WTC11 (cell line): ENCODE measurements around the gene LTA. TPM values are rescaled to one million over a fixed set of nuclear protein-coding genes. Genes with fewer than 3 reads are reported as not detected.

Experiments
- AFF4 ChIP-seq: sonication (generic); formaldehyde crosslinking; IDR thresholded peaks from 2 replicates; pipeline ENCODE4 v1.8.1; 2023; ENCODE audit warnings: mild to moderate bottlenecking, missing genetic modification reagents, borderline replicate concordance
- ELF4 ChIP-seq: sonication (generic); formaldehyde crosslinking; IDR thresholded peaks from 2 replicates; pipeline ENCODE4 v1.8.1; 2022; ENCODE audit warnings: low read depth, mild to moderate bottlenecking, moderate library complexity, missing genetic modification reagents
- EMX1 ChIP-seq: fragments of 250-450 bp; sonication (Bioruptor Pico); IDR thresholded peaks from 2 replicates; pipeline ENCODE4 v1.8.0; 2021; ENCODE audit warnings: mild to moderate bottlenecking
- ESRRA ChIP-seq: sonication (generic); formaldehyde crosslinking; IDR thresholded peaks from 2 replicates; pipeline ENCODE4 v1.8.1; 2022; ENCODE audit warnings: mild to moderate bottlenecking, missing genetic modification reagents, borderline replicate concordance
- FOXP4 ChIP-seq: sonication (generic); formaldehyde crosslinking; IDR thresholded peaks from 2 replicates; pipeline ENCODE4 v1.8.0; 2022; ENCODE audit warnings: mild to moderate bottlenecking, missing genetic modification reagents
- HMGA2 ChIP-seq: fragments of 250-450 bp; sonication (Bioruptor Pico); IDR thresholded peaks from 2 replicates; pipeline ENCODE4 v1.4.0; 2021; ENCODE audit warnings: mild to moderate bottlenecking, moderate library complexity
- JUN ChIP-seq: sonication (generic); formaldehyde crosslinking; IDR thresholded peaks from 2 replicates; pipeline ENCODE4 v1.8.0; 2023; ENCODE audit warnings: mild to moderate bottlenecking, missing genetic modification reagents
- MAX ChIP-seq: sonication (generic); formaldehyde crosslinking; IDR thresholded peaks from 2 replicates; pipeline ENCODE4 v1.8.0; 2022; ENCODE audit warnings: mild to moderate bottlenecking, missing genetic modification reagents
- MLX ChIP-seq: sonication (generic); formaldehyde crosslinking; IDR thresholded peaks from 2 replicates; pipeline ENCODE4 v1.8.1; 2023; ENCODE audit warnings: mild to moderate bottlenecking, missing genetic modification reagents, moderate library complexity
- TEAD1 ChIP-seq: sonication (generic); formaldehyde crosslinking; IDR thresholded peaks from 2 replicates; pipeline ENCODE4 v1.8.0; 2022; ENCODE audit warnings: mild to moderate bottlenecking, missing genetic modification reagents
- TEAD4 ChIP-seq: sonication (generic); formaldehyde crosslinking; IDR thresholded peaks from 2 replicates; pipeline ENCODE4 v1.8.0; 2022; ENCODE audit warnings: mild to moderate bottlenecking, missing genetic modification reagents
- ZNF317 ChIP-seq: sonication (generic); formaldehyde crosslinking; IDR thresholded peaks from 2 replicates; pipeline ENCODE4 v1.8.1; 2023; ENCODE audit warnings: low read depth, mild to moderate bottlenecking, moderate library complexity, missing genetic modification reagents, borderline replicate concordance
- ZNF416 ChIP-seq: fragments of 250-450 bp; sonication (Bioruptor Pico); IDR thresholded peaks from 2 replicates; pipeline ENCODE4 v1.9.0; 2021; ENCODE audit warnings: mild to moderate bottlenecking, inconsistent platforms
- ZNF423 ChIP-seq: fragments of 250-450 bp; sonication (Bioruptor Pico); IDR thresholded peaks from 2 replicates; pipeline ENCODE4 v2.1.2; 2022; ENCODE audit warnings: mild to moderate bottlenecking, moderate library complexity
- total RNA-seq: library from RNA; stranded (reverse); gene quantifications from 3 replicates; pipeline ENCODE4 v1.2.3, GENCODE V29; 2021
- TF ChIP-seq, protein P1 (sequence below): sonication (generic); formaldehyde crosslinking; IDR thresholded peaks from 2 replicates; pipeline ENCODE4 v1.8.0; 2022; ENCODE audit warnings: missing genetic modification reagents
- TF ChIP-seq, protein P2 (sequence below): sonication (generic); formaldehyde crosslinking; IDR thresholded peaks from 2 replicates; pipeline ENCODE4 v1.8.0; 2022; ENCODE audit warnings: mild to moderate bottlenecking, missing genetic modification reagents
- TF ChIP-seq, protein P3 (sequence below): sonication (generic); formaldehyde crosslinking; IDR thresholded peaks from 2 replicates; pipeline ENCODE4 v1.8.1; 2022; ENCODE audit warnings: low read depth, mild to moderate bottlenecking, moderate library complexity, missing genetic modification reagents, borderline replicate concordance
- TF ChIP-seq, protein P4 (sequence below): sonication (generic); formaldehyde crosslinking; IDR thresholded peaks from 2 replicates; pipeline ENCODE4 v1.8.0; 2023; ENCODE audit warnings: missing genetic modification reagents, mild to moderate bottlenecking, borderline replicate concordance
- TF ChIP-seq, protein P5 (sequence below): sonication (generic); formaldehyde crosslinking; IDR thresholded peaks from 2 replicates; pipeline ENCODE4 v1.8.1; 2023; ENCODE audit warnings: mild to moderate bottlenecking, moderate library complexity, missing genetic modification reagents

The LTA gene
- total RNA-seq, 1 experiment from 2014 or later, result 0.46 TPM

- TF ChIP-seq, protein P1, sequence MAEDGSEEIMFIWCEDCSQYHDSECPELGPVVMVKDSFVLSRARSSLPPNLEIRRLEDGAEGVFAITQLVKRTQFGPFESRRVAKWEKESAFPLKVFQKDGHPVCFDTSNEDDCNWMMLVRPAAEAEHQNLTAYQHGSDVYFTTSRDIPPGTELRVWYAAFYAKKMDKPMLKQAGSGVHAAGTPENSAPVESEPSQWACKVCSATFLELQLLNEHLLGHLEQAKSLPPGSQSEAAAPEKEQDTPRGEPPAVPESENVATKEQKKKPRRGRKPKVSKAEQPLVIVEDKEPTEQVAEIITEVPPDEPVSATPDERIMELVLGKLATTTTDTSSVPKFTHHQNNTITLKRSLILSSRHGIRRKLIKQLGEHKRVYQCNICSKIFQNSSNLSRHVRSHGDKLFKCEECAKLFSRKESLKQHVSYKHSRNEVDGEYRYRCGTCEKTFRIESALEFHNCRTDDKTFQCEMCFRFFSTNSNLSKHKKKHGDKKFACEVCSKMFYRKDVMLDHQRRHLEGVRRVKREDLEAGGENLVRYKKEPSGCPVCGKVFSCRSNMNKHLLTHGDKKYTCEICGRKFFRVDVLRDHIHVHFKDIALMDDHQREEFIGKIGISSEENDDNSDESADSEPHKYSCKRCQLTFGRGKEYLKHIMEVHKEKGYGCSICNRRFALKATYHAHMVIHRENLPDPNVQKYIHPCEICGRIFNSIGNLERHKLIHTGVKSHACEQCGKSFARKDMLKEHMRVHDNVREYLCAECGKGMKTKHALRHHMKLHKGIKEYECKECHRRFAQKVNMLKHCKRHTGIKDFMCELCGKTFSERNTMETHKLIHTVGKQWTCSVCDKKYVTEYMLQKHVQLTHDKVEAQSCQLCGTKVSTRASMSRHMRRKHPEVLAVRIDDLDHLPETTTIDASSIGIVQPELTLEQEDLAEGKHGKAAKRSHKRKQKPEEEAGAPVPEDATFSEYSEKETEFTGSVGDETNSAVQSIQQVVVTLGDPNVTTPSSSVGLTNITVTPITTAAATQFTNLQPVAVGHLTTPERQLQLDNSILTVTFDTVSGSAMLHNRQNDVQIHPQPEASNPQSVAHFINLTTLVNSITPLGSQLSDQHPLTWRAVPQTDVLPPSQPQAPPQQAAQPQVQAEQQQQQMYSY (CRISPR knock-in tag), result no peak
- TF ChIP-seq HMGA2 (no peak), ZNF423 (no peak), TEAD1 (peak; percentile 39; the same call in 1 of the 2 replicates), ESRRA (CRISPR knock-in tag) (no peak), JUN (CRISPR knock-in tag) (no peak), MAX (CRISPR knock-in tag) (peak; percentile 66; the same call in 1 of the 2 replicates), EMX1 (CRISPR knock-in tag) (no peak), ZNF416 (CRISPR knock-in tag) (no peak), ZNF317 (CRISPR knock-in tag) (no peak), AFF4 (CRISPR knock-in tag) (no peak), FOXP4 (no peak), ELF4 (no peak), MLX (CRISPR knock-in tag) (no peak), TEAD4 (no peak)
- TF ChIP-seq, protein P2, sequence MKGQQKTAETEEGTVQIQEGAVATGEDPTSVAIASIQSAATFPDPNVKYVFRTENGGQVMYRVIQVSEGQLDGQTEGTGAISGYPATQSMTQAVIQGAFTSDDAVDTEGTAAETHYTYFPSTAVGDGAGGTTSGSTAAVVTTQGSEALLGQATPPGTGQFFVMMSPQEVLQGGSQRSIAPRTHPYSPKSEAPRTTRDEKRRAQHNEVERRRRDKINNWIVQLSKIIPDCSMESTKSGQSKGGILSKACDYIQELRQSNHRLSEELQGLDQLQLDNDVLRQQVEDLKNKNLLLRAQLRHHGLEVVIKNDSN, result no peak
- TF ChIP-seq, protein P3, sequence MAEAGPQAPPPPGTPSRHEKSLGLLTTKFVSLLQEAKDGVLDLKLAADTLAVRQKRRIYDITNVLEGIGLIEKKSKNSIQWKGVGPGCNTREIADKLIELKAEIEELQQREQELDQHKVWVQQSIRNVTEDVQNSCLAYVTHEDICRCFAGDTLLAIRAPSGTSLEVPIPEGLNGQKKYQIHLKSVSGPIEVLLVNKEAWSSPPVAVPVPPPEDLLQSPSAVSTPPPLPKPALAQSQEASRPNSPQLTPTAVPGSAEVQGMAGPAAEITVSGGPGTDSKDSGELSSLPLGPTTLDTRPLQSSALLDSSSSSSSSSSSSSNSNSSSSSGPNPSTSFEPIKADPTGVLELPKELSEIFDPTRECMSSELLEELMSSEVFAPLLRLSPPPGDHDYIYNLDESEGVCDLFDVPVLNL (CRISPR knock-in tag), result no peak
- TF ChIP-seq, protein P4, sequence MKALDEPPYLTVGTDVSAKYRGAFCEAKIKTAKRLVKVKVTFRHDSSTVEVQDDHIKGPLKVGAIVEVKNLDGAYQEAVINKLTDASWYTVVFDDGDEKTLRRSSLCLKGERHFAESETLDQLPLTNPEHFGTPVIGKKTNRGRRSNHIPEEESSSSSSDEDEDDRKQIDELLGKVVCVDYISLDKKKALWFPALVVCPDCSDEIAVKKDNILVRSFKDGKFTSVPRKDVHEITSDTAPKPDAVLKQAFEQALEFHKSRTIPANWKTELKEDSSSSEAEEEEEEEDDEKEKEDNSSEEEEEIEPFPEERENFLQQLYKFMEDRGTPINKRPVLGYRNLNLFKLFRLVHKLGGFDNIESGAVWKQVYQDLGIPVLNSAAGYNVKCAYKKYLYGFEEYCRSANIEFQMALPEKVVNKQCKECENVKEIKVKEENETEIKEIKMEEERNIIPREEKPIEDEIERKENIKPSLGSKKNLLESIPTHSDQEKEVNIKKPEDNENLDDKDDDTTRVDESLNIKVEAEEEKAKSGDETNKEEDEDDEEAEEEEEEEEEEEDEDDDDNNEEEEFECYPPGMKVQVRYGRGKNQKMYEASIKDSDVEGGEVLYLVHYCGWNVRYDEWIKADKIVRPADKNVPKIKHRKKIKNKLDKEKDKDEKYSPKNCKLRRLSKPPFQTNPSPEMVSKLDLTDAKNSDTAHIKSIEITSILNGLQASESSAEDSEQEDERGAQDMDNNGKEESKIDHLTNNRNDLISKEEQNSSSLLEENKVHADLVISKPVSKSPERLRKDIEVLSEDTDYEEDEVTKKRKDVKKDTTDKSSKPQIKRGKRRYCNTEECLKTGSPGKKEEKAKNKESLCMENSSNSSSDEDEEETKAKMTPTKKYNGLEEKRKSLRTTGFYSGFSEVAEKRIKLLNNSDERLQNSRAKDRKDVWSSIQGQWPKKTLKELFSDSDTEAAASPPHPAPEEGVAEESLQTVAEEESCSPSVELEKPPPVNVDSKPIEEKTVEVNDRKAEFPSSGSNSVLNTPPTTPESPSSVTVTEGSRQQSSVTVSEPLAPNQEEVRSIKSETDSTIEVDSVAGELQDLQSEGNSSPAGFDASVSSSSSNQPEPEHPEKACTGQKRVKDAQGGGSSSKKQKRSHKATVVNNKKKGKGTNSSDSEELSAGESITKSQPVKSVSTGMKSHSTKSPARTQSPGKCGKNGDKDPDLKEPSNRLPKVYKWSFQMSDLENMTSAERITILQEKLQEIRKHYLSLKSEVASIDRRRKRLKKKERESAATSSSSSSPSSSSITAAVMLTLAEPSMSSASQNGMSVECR (CRISPR knock-in tag), result peak; percentile 55; the same call in 1 of the 2 replicates
- TF ChIP-seq, protein P5, sequence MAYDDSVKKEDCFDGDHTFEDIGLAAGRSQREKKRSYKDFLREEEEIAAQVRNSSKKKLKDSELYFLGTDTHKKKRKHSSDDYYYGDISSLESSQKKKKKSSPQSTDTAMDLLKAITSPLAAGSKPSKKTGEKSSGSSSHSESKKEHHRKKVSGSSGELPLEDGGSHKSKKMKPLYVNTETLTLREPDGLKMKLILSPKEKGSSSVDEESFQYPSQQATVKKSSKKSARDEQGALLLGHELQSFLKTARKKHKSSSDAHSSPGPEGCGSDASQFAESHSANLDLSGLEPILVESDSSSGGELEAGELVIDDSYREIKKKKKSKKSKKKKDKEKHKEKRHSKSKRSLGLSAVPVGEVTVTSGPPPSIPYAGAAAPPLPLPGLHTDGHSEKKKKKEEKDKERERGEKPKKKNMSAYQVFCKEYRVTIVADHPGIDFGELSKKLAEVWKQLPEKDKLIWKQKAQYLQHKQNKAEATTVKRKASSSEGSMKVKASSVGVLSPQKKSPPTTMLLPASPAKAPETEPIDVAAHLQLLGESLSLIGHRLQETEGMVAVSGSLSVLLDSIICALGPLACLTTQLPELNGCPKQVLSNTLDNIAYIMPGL (CRISPR knock-in tag), result peak; percentile 56; the same call in 1 of the 2 replicates
Measured at GRCh38 chr6:31546339-31546957, 25.6 kb upstream of the LTA start, which contains the start of gene ATP6V1G2 (continued).
